Testis (tissue), 2 donors: ENCODE data around the gene ZNF778.
"Not testable (repeated sequence)": the region's sequence is repeated elsewhere in the genome, so short reads cannot be mapped to it uniquely, and the experiment has no call there.

Source experiments
- CTCF ChIP-seq, 3 experiments: fragments of 450-650 bp in 2 of 3; fragments of 200-600 bp in 1 of 3; sonication (generic) in 1 of 3; IDR thresholded peaks; one replicate each; pipeline ENCODE4 v1.5.1; 2016 to 2019; ENCODE audit warnings: antibody characterized with exemption in 3 of 3, mild to moderate bottlenecking in 2 of 3, moderate library complexity in 1 of 3
- POLR2A ChIP-seq: fragments of 450-650 bp; IDR thresholded peaks from one replicate; pipeline ENCODE4 v1.6.1; 2017; ENCODE audit warnings: antibody characterized with exemption, mild to moderate bottlenecking, moderate library complexity

- not testable (repeated sequence) for TF ChIP-seq CTCF (IDR thresholded peaks at IDR 0.05); POLR2A
Observed at GRCh38 chr16:89267746-89268145, 50.2 kb downstream of the ZNF778 start.
